HG02970 (cell line): ENCODE measurements around the gene RAI1.

Experiments used
- ATAC-seq: cut with Tn5 transposase; IDR thresholded peaks from one replicate; pipeline ENCODE4 v1.9.1; 2021; ENCODE audit warnings: mild to moderate bottlenecking, moderate library complexity, moderate number of reproducible peaks; ENCODE audit not compliant: unreplicated experiment, low FRiP score

The RAI1 gene

GRCh38 chr17:17696882-17697633, 15.8 kb downstream of the RAI1 start:
- no peak for ATAC-seq

- no peak for ATAC-seq
Observed at GRCh38 chr17:17698371-17698770, 17.1 kb downstream of the RAI1 start.

- ATAC-seq = no peak
Observed at GRCh38 chr17:17698869-17699351, 17.7 kb downstream of the RAI1 start.

- ATAC-seq = no peak
Observed at GRCh38 chr17:17699491-17699890, 18.2 kb downstream of the RAI1 start.

- no peak for ATAC-seq
Observed at GRCh38 chr17:17700251-17700969, 19.2 kb downstream of the RAI1 start.

- ATAC-seq = no peak
Observed at GRCh38 chr17:17701112-17701511, 19.9 kb downstream of the RAI1 start.

- no peak for ATAC-seq
Observed at GRCh38 chr17:17701658-17702057, 20.4 kb downstream of the RAI1 start.

- ATAC-seq = no peak
Observed at GRCh38 chr17:17702449-17703139, 21.3 kb downstream of the RAI1 start.

- no peak for ATAC-seq
Observed at GRCh38 chr17:17703140-17703919, 22.1 kb downstream of the RAI1 start.

- no peak for ATAC-seq
Observed at GRCh38 chr17:17704931-17705330, 23.7 kb downstream of the RAI1 start.

GRCh38 chr17:17706140-17707060, 25.1 kb downstream of the RAI1 start:
- ATAC-seq = no peak

GRCh38 chr17:17708295-17708694, 27.0 kb downstream of the RAI1 start:
- ATAC-seq = no peak

- ATAC-seq = no peak
Observed at GRCh38 chr17:17708816-17709215, 27.6 kb downstream of the RAI1 start.

- ATAC-seq = no peak
Observed at GRCh38 chr17:17709815-17710321, 28.6 kb downstream of the RAI1 start.

- no peak for ATAC-seq
Observed at GRCh38 chr17:17710355-17710727, 29.1 kb downstream of the RAI1 start.

GRCh38 chr17:17710728-17711541, 29.7 kb downstream of the RAI1 start:
- no peak for ATAC-seq

GRCh38 chr17:17711641-17712162, 30.4 kb downstream of the RAI1 start:
- ATAC-seq = no peak

- no peak for ATAC-seq
Observed at GRCh38 chr17:17712268-17712924, 31.1 kb downstream of the RAI1 start.
